RWPE1 (cell line): ENCODE results near the gene MBOAT2.

Source experiments
- CTCF ChIA-PET: fragments of 350-600 bp; sonication (Branson Sonifier 250); formaldehyde crosslinking; extraction: SDS; loops from one replicate; lab custom pipeline; 2021; lab: Yijun Ruan, JAX
- POLR2A ChIA-PET: fragments of 400-600 bp; formaldehyde crosslinking; extraction: SDS; loops from one replicate; lab custom pipeline; 2020; ENCODE audit warnings: antibody characterized with exemption; ENCODE audit not compliant: low non-redundant PET; lab: Yijun Ruan, JAX
- DNase-seq: peaks from one replicate; pipeline ENCODE4 v3.0.0; 2012; ENCODE audit warnings: low spot score
- H3K27ac ChIP-seq: fragments of 450-650 bp; 2 replicates; pipeline ENCODE4 v1.5.1; 2017
- CTCF ChIP-seq: fragments of 450-650 bp; conservative IDR thresholded peaks from 2 replicates; pipeline ENCODE4 v1.5.1; 2017; ENCODE audit warnings: low read depth, mild to moderate bottlenecking

The MBOAT2 gene

GRCh38 chr2:9018534-9018933, 15.1 kb upstream of the MBOAT2 start:
- H3K27ac ChIP-seq = no peak overlapping the region
- ChIA-PET POLR2A (interaction anchor here (0.6 kb wide), 1 partner anchor 107 kb away, joined by 13 read pairs; no protein-coding TSS in a partner anchor), CTCF (interaction anchor here (0.6 kb wide), 2 partner anchors 157 to 262 kb away, joined by 3 read pairs; no protein-coding TSS in a partner anchor)
- no peak for TF ChIP-seq CTCF
- no peak for DNase-seq

- no peak overlapping the region for H3K27ac ChIP-seq
Measured at GRCh38 chr2:9018109-9018508, 14.6 kb upstream of the MBOAT2 start.

GRCh38 chr2:9017411-9017810, 13.9 kb upstream of the MBOAT2 start:
- DNase-seq = no peak
- CTCF ChIA-PET = no interaction called here

More at GRCh38 chr2:9018109-9018508, 14.6 kb upstream of the MBOAT2 start:
- no peak for TF ChIP-seq CTCF
- no peak for DNase-seq
- ChIA-PET CTCF (interaction anchor here (0.6 kb wide), 1 partner anchor 157 kb away, joined by 3 read pairs; no protein-coding TSS in a partner anchor), POLR2A (interaction anchor here (0.6 kb wide), 1 partner anchor 107 kb away, joined by 13 read pairs; no protein-coding TSS in a partner anchor)

GRCh38 chr2:9015998-9016397, 12.5 kb upstream of the MBOAT2 start:
- H3K27ac ChIP-seq = no peak overlapping the region
- no peak for DNase-seq
- TF ChIP-seq CTCF = no peak
- ChIA-PET POLR2A (no interaction called here), CTCF (no interaction called here)

More at GRCh38 chr2:9017411-9017810, 13.9 kb upstream of the MBOAT2 start:
- no peak overlapping the region for H3K27ac ChIP-seq
- TF ChIP-seq CTCF = no peak
- POLR2A ChIA-PET = no interaction called here

- no peak for DNase-seq
- ChIA-PET POLR2A (no interaction called here), CTCF (no interaction called here)
- no peak for TF ChIP-seq CTCF
- no peak overlapping the region for H3K27ac ChIP-seq
Measured at GRCh38 chr2:9013403-9013802, 9.9 kb upstream of the MBOAT2 start.

- CTCF ChIA-PET = no interaction called here
- POLR2A ChIA-PET = no interaction called here
- no peak for DNase-seq
- no peak overlapping the region for H3K27ac ChIP-seq
- no peak for TF ChIP-seq CTCF
Measured at GRCh38 chr2:9010866-9011265, 7.4 kb upstream of the MBOAT2 start.
